ENCODE measurements around the gene ITPA.

The ITPA gene

GRCh38 chr20:3229798-3230197 is 20.5 kb downstream of the ITPA start:
- TF ChIP-seq MYC (IDR thresholded peaks at IDR 0.05; ENCODE audit: low read depth, low read length), result no peak
- TF ChIP-seq POLR2A (IDR thresholded peaks at IDR 0.05; ENCODE audit: extremely low read depth, insufficient read length), result no peak
- TF ChIP-seq MAX (IDR thresholded peaks at IDR 0.05; ENCODE audit: low read depth, low read length), result no peak
- TF ChIP-seq CTCF (IDR thresholded peaks at IDR 0.05; ENCODE audit: low read depth, low read length), result no peak
- no peak for DNase-seq (ENCODE audit: low read depth)
- H3K4me3 ChIP-seq (ENCODE audit: low read depth, low read length), result no peak overlapping the region

GRCh38 chr20:3231116-3231515 is 21.8 kb downstream of the ITPA start:
- TF ChIP-seq MAX (IDR thresholded peaks at IDR 0.05; ENCODE audit: low read depth, low read length) (no peak), MYC (IDR thresholded peaks at IDR 0.05; ENCODE audit: low read depth, low read length) (no peak), CTCF (IDR thresholded peaks at IDR 0.05; ENCODE audit: low read depth, low read length) (no peak)
- DNase-seq (ENCODE audit: low read depth), result no peak
- no peak overlapping the region for H3K4me3 ChIP-seq (ENCODE audit: low read depth, low read length)

GRCh38 chr20:3231889-3232588 is 22.7 kb downstream of the ITPA start:
- no peak for DNase-seq (ENCODE audit: low read depth)
- no peak overlapping the region for H3K4me3 ChIP-seq (ENCODE audit: low read depth, low read length)
- TF ChIP-seq POLR2A (IDR thresholded peaks at IDR 0.05; ENCODE audit: extremely low read depth, insufficient read length) (no peak), MAX (IDR thresholded peaks at IDR 0.05; ENCODE audit: low read depth, low read length) (no peak), CTCF (IDR thresholded peaks at IDR 0.05; ENCODE audit: low read depth, low read length) (no peak), MYC (IDR thresholded peaks at IDR 0.05; ENCODE audit: low read depth, low read length) (no peak)

- no peak overlapping the region for H3K4me3 ChIP-seq (ENCODE audit: low read depth, low read length)
- no peak for DNase-seq (ENCODE audit: low read depth)
- no peak for TF ChIP-seq MAX (IDR thresholded peaks at IDR 0.05; ENCODE audit: low read depth, low read length)
- no peak for TF ChIP-seq MYC (IDR thresholded peaks at IDR 0.05; ENCODE audit: low read depth, low read length)
- TF ChIP-seq POLR2A (IDR thresholded peaks at IDR 0.05; ENCODE audit: extremely low read depth, insufficient read length), result no peak
- TF ChIP-seq CTCF (IDR thresholded peaks at IDR 0.05; ENCODE audit: low read depth, low read length), result no peak
Measured at GRCh38 chr20:3233131-3233990, 24.1 kb downstream of the ITPA start.

GRCh38 chr20:3233991-3234498 is 24.7 kb downstream of the ITPA start:
- TF ChIP-seq MYC (IDR thresholded peaks at IDR 0.05; ENCODE audit: low read depth, low read length), result no peak
- TF ChIP-seq MAX (IDR thresholded peaks at IDR 0.05; ENCODE audit: low read depth, low read length), result no peak
- TF ChIP-seq POLR2A (IDR thresholded peaks at IDR 0.05; ENCODE audit: extremely low read depth, insufficient read length), result no peak
- no peak for TF ChIP-seq CTCF (IDR thresholded peaks at IDR 0.05; ENCODE audit: low read depth, low read length)
- no peak for DNase-seq (ENCODE audit: low read depth)
- H3K4me3 ChIP-seq (ENCODE audit: low read depth, low read length), result no peak overlapping the region

All from NB4 (cell line).